SK-N-SH (cell line): ENCODE data around the gene BMP2. TPM values are rescaled to one million over a fixed set of nuclear protein-coding genes. Genes with fewer than 3 reads are reported as not detected.

Experiments used
- CTCF ChIA-PET: fragments of 300-600, 350-600 bp; formaldehyde crosslinking; extraction: SDS; loops from one replicate; lab custom pipeline; 2021; lab: Yijun Ruan, JAX
- POLR2A ChIA-PET: fragments of 350-600 bp; sonication (Branson Sonifier 250); formaldehyde crosslinking; extraction: SDS; loops from one replicate; lab custom pipeline; 2020; ENCODE audit warnings: antibody characterized with exemption, inconsistent platforms; lab: Yijun Ruan, JAX
- DNase-seq: peaks from one replicate; pipeline ENCODE4 v3.0.0; 2012
- H2AFZ ChIP-seq: fragments of 200-600 bp; sonication (generic); 2 replicates; pipeline ENCODE4 v1.8.1; 2016; ENCODE audit warnings: antibody characterized with exemption, mild to moderate bottlenecking, low read depth
- H3F3A ChIP-seq: fragments of 200-600 bp; sonication (generic); replicated peaks from 2 replicates; pipeline ENCODE3; 2016; ENCODE audit warnings: antibody characterized with exemption, mild to moderate bottlenecking; ENCODE audit not compliant: insufficient read depth
- H3K27ac ChIP-seq, 2 experiments: fragments of 200-500 bp in 1 of 2; fragments of 200-600 bp in 1 of 2; sonication (Bioruptor generic) in 1 of 2; sonication (generic), shearing (Covaris generic) in 1 of 2; 2 replicates each; pipeline versions ENCODE4 v1.5.1 to v1.6.1; 2014 to 2016; ENCODE audit warnings: low read depth in 2 of 2, inconsistent platforms in 1 of 2, low read length in 1 of 2, mild to moderate bottlenecking in 1 of 2, mixed read lengths in 1 of 2
- H3K27me3 ChIP-seq: fragments of 200-600 bp; sonication (generic), shearing (Covaris generic); 2 replicates; pipeline ENCODE4 v1.6.1; 2016; ENCODE audit warnings: mixed run types; ENCODE audit not compliant: insufficient read depth
- H3K36me3 ChIP-seq, 2 experiments: fragments of 200-500 bp in 1 of 2; fragments of 200-600 bp in 1 of 2; sonication (Bioruptor generic) in 1 of 2; sonication (generic) in 1 of 2; replicated peaks in 1 of 2; 2 replicates each; pipeline versions ENCODE3 to v1.5.1; 2014 to 2016; ENCODE audit warnings: low read length in 1 of 2, mild to moderate bottlenecking in 1 of 2; ENCODE audit not compliant: insufficient read depth in 2 of 2, control insufficient read depth in 1 of 2
- H3K4me1 ChIP-seq, 2 experiments: fragments of 200-500 bp in 1 of 2; fragments of 200-600 bp in 1 of 2; sonication (Bioruptor generic) in 1 of 2; sonication (generic), shearing (Covaris generic) in 1 of 2; 2 replicates each; pipeline versions ENCODE4 v1.5.1 to v1.6.1; 2014 to 2016; ENCODE audit warnings: low read depth in 1 of 2, low read length in 1 of 2, mixed run types in 1 of 2; ENCODE audit not compliant: insufficient read depth in 2 of 2, control insufficient read depth in 1 of 2
- H3K4me2 ChIP-seq: fragments of 200-600 bp; sonication (generic), shearing (Covaris generic); 2 replicates; pipeline ENCODE4 v1.6.1; 2017; ENCODE audit warnings: mixed run types
- H3K4me3 ChIP-seq, 2 experiments: fragments of 200-500 bp in 1 of 2; fragments of 200-600 bp in 1 of 2; sonication (Bioruptor generic) in 1 of 2; sonication (generic), shearing (Covaris generic) in 1 of 2; 2 replicates each; pipeline versions ENCODE4 v1.5.1 to v1.8.1; 2014 to 2016; ENCODE audit warnings: low read depth in 2 of 2, inconsistent platforms in 1 of 2, low read length in 1 of 2, mild to moderate bottlenecking in 1 of 2, mixed read lengths in 1 of 2, moderate library complexity in 1 of 2
- H3K79me2 ChIP-seq: fragments of 200-600 bp; sonication (generic); 2 replicates; pipeline ENCODE4 v1.8.1; 2017; ENCODE audit warnings: mild to moderate bottlenecking; ENCODE audit not compliant: insufficient read depth
- H3K9ac ChIP-seq: fragments of 200-600 bp; sonication (generic); 2 replicates; pipeline ENCODE4 v1.6.1; 2017; ENCODE audit warnings: mixed run types
- H3K9me2 ChIP-seq: fragments of 200-600 bp; sonication (generic); 2 replicates; pipeline ENCODE4 v1.6.1; 2017; ENCODE audit warnings: mixed run types
- H3K9me3 ChIP-seq: fragments of 200-600 bp; sonication (generic); 2 replicates; pipeline ENCODE4 v1.6.1; 2017; ENCODE audit warnings: mixed run types, mild to moderate bottlenecking, moderate library complexity
- H4K20me1 ChIP-seq: fragments of 200-600 bp; sonication (generic); 2 replicates; pipeline ENCODE4 v1.6.1; 2017; ENCODE audit warnings: mild to moderate bottlenecking, mixed run types; ENCODE audit not compliant: insufficient read depth
- EP300 ChIP-seq, 2 experiments: IDR thresholded peaks; 2 replicates each; pipeline versions ENCODE4 v1.4.0 to v1.6.1; 2012; ENCODE audit warnings: borderline replicate concordance in 1 of 2, low read depth in 1 of 2, low read length in 1 of 2
- EZH2phosphoT487 ChIP-seq: fragments of 200-600 bp; sonication (generic); IDR thresholded peaks from 2 replicates; pipeline ENCODE4 v1.6.1; 2017; ENCODE audit warnings: low read depth, mixed run types, mild to moderate bottlenecking, antibody characterized with exemption, moderate library complexity, borderline replicate concordance
- FOSL2 ChIP-seq: IDR thresholded peaks from 2 replicates; pipeline ENCODE4 v1.4.0; 2012; ENCODE audit warnings: low read depth, mild to moderate bottlenecking, moderate library complexity, borderline replicate concordance
- FOXJ3 ChIP-seq: sonication (generic); formaldehyde crosslinking; IDR thresholded peaks from 2 replicates; pipeline ENCODE4 v1.5.1; 2020; ENCODE audit warnings: mild to moderate bottlenecking, missing genetic modification reagents
- FOXM1 ChIP-seq: IDR thresholded peaks from 2 replicates; pipeline ENCODE4 v1.4.0; 2012; ENCODE audit warnings: low read depth, mild to moderate bottlenecking
- GABPA ChIP-seq: IDR thresholded peaks from 2 replicates; pipeline ENCODE4 v1.4.0; 2012; ENCODE audit warnings: low read depth, mild to moderate bottlenecking
- GATA2 ChIP-seq: sonication (generic); formaldehyde crosslinking; IDR thresholded peaks from 2 replicates; pipeline ENCODE4 v1.5.0; 2020; ENCODE audit warnings: mild to moderate bottlenecking, missing genetic modification reagents
- JUND ChIP-seq: IDR thresholded peaks from 2 replicates; pipeline ENCODE4 v1.4.0; 2012
- NFIC ChIP-seq: IDR thresholded peaks from 2 replicates; pipeline ENCODE4 v1.4.0; 2012; ENCODE audit warnings: borderline replicate concordance
- NRF1 ChIP-seq: IDR thresholded peaks from 2 replicates; pipeline ENCODE4 v1.6.1; 2012; ENCODE audit warnings: low read depth, mild to moderate bottlenecking, low read length
- RAD21 ChIP-seq: IDR thresholded peaks from 2 replicates; pipeline ENCODE4 v1.6.1; 2012; ENCODE audit warnings: mild to moderate bottlenecking, low read length
- RCOR1 ChIP-seq: fragments of 150-350 bp; IDR thresholded peaks from 2 replicates; pipeline ENCODE4 v1.6.1; 2017; ENCODE audit warnings: antibody characterized with exemption, low read length
- SMC3 ChIP-seq: IDR thresholded peaks from 2 replicates; pipeline ENCODE4 v1.6.1; 2012; ENCODE audit warnings: low read depth, low read length, improper control_type of control experiment
- TCF12 ChIP-seq: IDR thresholded peaks from 2 replicates; pipeline ENCODE4 v1.4.0; 2012
- YY1 ChIP-seq: IDR thresholded peaks from 2 replicates; pipeline ENCODE4 v1.4.0; 2012; ENCODE audit warnings: low read depth, mild to moderate bottlenecking
- WGBS: methylation state at CpG from one replicate; pipeline ENCODE4 v1.1.6; 2017; ENCODE audit warnings: low lambda C conversion rate; 5-methylcytosine and 5-hydroxymethylcytosine counted together
- polyA plus RNA-seq, 3 experiments: library from polyadenylated mRNA; depleted of rRNA; stranded (reverse); fragments of >200 nt; gene quantifications; 2 replicates each; pipeline ENCODE4 v1.2.3, GENCODE V29; 2012
- TF ChIP-seq, protein P1 (sequence below): IDR thresholded peaks from 2 replicates; pipeline ENCODE4 v1.6.1; 2012; ENCODE audit warnings: mild to moderate bottlenecking, low read depth, low read length, moderate library complexity
- TF ChIP-seq, protein P2 (sequence below): IDR thresholded peaks from 2 replicates; pipeline ENCODE4; 2012

BMP2 gene
- polyA plus RNA-seq, 1 of the 3 experiments (the other 2 are of a cell fraction) = 0.25 TPM

DNA sequence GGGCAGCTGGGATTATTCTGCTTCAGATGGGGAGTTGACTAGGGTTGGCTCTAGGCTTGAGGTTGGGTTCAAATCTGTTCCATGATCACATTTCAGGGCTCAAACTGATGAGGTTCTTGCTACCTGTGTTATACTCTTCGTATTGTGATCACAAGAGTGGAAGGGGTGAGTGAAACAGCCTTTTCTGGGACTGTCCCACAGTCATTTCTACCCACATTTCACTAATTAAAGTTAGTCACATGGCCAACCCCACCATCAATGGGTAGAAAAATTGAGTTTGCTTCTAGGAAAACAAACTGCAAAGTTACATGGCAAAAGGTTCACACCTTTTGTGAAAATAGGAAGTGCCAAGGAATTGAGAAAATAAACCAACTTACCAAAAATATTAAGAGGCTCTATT lies 33.5 kb upstream of the BMP2 start:
- H3K36me3 ChIP-seq = no peaks in the 10 kb centered on the region
- H3K9me2 ChIP-seq = no peaks in the 10 kb centered on the region
- H2AFZ ChIP-seq = no peak overlapping the region
- no peaks in the 10 kb centered on the region for H3K4me1 ChIP-seq
- H3K27me3 ChIP-seq = no peaks in the 10 kb centered on the region; the same call in 1 of the 2 replicates
- POLR2A ChIA-PET = no interaction called here
- no peak overlapping the region for H3K4me2 ChIP-seq
- H3K9ac ChIP-seq = no peak overlapping the region
- 0% methylated on average over 1 of the region's 1 CpG for WGBS
- no peaks in the 10 kb centered on the region for H3F3A ChIP-seq
- no peak for TF ChIP-seq FOXJ3 (CRISPR knock-in tag)
- no peak for TF ChIP-seq FOXM1
- TF ChIP-seq, protein P1, sequence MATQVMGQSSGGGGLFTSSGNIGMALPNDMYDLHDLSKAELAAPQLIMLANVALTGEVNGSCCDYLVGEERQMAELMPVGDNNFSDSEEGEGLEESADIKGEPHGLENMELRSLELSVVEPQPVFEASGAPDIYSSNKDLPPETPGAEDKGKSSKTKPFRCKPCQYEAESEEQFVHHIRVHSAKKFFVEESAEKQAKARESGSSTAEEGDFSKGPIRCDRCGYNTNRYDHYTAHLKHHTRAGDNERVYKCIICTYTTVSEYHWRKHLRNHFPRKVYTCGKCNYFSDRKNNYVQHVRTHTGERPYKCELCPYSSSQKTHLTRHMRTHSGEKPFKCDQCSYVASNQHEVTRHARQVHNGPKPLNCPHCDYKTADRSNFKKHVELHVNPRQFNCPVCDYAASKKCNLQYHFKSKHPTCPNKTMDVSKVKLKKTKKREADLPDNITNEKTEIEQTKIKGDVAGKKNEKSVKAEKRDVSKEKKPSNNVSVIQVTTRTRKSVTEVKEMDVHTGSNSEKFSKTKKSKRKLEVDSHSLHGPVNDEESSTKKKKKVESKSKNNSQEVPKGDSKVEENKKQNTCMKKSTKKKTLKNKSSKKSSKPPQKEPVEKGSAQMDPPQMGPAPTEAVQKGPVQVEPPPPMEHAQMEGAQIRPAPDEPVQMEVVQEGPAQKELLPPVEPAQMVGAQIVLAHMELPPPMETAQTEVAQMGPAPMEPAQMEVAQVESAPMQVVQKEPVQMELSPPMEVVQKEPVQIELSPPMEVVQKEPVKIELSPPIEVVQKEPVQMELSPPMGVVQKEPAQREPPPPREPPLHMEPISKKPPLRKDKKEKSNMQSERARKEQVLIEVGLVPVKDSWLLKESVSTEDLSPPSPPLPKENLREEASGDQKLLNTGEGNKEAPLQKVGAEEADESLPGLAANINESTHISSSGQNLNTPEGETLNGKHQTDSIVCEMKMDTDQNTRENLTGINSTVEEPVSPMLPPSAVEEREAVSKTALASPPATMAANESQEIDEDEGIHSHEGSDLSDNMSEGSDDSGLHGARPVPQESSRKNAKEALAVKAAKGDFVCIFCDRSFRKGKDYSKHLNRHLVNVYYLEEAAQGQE = no peak
- no peak for TF ChIP-seq GATA2 (CRISPR knock-in tag)
- no peak for TF ChIP-seq SMC3
- TF ChIP-seq RCOR1 = no peak
- TF ChIP-seq, protein P2, sequence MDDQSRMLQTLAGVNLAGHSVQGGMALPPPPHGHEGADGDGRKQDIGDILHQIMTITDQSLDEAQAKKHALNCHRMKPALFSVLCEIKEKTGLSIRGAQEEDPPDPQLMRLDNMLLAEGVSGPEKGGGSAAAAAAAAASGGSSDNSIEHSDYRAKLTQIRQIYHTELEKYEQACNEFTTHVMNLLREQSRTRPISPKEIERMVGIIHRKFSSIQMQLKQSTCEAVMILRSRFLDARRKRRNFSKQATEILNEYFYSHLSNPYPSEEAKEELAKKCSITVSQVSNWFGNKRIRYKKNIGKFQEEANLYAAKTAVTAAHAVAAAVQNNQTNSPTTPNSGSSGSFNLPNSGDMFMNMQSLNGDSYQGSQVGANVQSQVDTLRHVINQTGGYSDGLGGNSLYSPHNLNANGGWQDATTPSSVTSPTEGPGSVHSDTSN = no peak
- no peak for TF ChIP-seq EZH2phosphoT487
- TF ChIP-seq NFIC = no peak
- H3K4me3 ChIP-seq = no peak overlapping the region
- no peaks in the 10 kb centered on the region for H3K9me3 ChIP-seq
- no peak for DNase-seq
- no peaks in the 10 kb centered on the region for H3K79me2 ChIP-seq
- CTCF ChIA-PET = no interaction called here
- H3K27ac ChIP-seq = no peak overlapping the region
- H4K20me1 ChIP-seq = no peaks in the 10 kb centered on the region

DNA sequence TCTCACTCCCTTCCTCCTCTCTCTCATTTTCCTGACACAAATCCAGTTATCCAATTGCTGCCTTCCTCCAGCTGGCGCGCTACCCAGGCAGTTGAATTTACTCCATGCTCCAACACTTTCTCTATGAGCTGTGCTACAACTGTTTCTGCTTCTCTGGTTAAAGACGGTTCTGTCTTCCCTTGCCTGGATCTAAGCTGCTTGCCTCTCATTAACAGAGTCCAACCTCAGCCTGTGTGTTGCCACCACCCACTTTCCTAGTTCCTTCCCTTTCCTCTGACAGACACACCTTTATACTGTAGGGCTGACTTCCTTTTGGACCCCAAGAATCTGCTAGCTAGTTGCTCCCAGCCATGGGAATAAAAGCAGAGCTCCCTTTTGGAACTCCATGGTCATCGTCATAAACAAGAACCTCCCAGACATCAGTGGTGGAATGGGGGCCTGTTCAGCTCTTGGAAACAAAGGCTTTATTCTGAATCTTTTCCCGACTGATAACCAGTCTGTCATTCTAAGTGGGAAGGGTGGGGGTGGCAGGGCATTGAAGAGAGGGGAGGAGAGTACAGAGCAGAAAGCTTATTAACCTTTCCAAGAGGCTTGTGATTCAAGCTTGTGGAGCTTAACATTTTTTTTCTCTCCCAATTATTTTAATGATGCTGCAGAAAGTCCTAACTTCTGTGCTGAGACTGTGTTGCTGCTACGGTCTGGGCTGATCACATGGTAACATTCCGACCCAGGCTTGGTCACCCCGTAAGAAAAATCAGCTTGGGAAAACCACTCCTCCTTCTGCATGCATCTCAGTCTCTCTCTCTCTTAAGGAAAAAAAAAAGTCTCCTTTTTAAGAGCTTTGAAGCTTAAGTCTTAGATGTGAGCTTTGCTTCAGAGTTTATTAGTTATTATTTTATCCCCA lies 31.3 kb upstream of the BMP2 start:
- ChIA-PET POLR2A (no interaction called here), CTCF (interaction anchor here (1.1 to 2.4 kb wide), 3 partner anchors 30 to 559 kb away, joined by 3 to 6 read pairs (median 3); no protein-coding TSS in a partner anchor)
- TF ChIP-seq JUND (no peak), GATA2 (CRISPR knock-in tag) (no peak), FOSL2 (no peak), SMC3 (no peak), EP300 (IDR thresholded peaks at IDR 0.05; ENCODE audit: borderline replicate concordance in 1 of 2, low read depth in 1 of 2, low read length in 1 of 2) (no peak), RAD21 (no peak), GABPA (no peak), YY1 (no peak), NRF1 (no peak), TCF12 (no peak)
- TF ChIP-seq, protein P1 = no peak
- Histone ChIP-seq H3K9me2 (no peaks in the 10 kb centered on the region), H3K4me2 (no peak overlapping the region), H2AFZ (no peak overlapping the region), H3K27ac (no peak overlapping the region), H3K79me2 (no peaks in the 10 kb centered on the region), H3K4me3 (no peak overlapping the region), H3K9me3 (no peaks in the 10 kb centered on the region), H3F3A (no peaks in the 10 kb centered on the region), H3K4me1 (no peaks in the 10 kb centered on the region), H3K27me3 (no peaks in the 10 kb centered on the region; the same call in 1 of the 2 replicates), H3K36me3 (no peaks in the 10 kb centered on the region), H3K9ac (no peak overlapping the region), H4K20me1 (no peaks in the 10 kb centered on the region)
- DNase-seq = no peak
- WGBS = 19% methylated on average over 8 of the region's 8 CpGs
